ENCODE measurements around the gene SPATS2L. TPM values are rescaled to one million over a fixed set of nuclear protein-coding genes. Genes with fewer than 3 reads are reported as not detected.

Gene SPATS2L
- total RNA-seq, 1 donor from 2014 or later = 92.7 TPM

DNA sequence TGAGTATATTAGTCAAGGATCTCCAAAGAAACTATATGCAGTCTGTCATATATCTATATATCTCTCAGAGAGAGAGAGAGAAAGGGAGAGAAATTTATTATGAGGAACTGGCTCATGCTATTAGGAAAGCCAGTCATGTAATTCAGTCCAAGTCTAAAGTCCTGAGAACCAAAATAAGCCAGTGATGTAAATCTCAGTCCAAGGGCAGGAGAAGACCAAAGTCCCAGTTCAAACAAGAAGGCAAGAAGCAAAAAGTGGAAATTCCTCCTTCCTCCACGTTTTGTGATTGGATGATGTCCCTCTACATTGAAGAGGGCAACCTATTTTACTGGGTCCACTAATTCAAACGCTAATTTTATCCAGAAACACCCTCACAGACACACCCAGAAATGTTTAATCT is 34.2 kb upstream of the SPATS2L start:
- ATAC-seq (no peak), DNase-seq (no peak)
- no peak overlapping the region for H3K4me3 ChIP-seq
- H3K27me3 ChIP-seq = no peaks in the 10 kb centered on the region
- H3K4me1 ChIP-seq = no peaks in the 10 kb centered on the region
- TF ChIP-seq CTCF (IDR thresholded peaks at IDR 0.05) = no peak
- intact Hi-C loops (cut with DNase I) = no loop called here
- H3K36me3 ChIP-seq = no peaks in the 10 kb centered on the region
- no peaks in the 10 kb centered on the region for H3K9me3 ChIP-seq
- no peak overlapping the region for H3K27ac ChIP-seq

DNA sequence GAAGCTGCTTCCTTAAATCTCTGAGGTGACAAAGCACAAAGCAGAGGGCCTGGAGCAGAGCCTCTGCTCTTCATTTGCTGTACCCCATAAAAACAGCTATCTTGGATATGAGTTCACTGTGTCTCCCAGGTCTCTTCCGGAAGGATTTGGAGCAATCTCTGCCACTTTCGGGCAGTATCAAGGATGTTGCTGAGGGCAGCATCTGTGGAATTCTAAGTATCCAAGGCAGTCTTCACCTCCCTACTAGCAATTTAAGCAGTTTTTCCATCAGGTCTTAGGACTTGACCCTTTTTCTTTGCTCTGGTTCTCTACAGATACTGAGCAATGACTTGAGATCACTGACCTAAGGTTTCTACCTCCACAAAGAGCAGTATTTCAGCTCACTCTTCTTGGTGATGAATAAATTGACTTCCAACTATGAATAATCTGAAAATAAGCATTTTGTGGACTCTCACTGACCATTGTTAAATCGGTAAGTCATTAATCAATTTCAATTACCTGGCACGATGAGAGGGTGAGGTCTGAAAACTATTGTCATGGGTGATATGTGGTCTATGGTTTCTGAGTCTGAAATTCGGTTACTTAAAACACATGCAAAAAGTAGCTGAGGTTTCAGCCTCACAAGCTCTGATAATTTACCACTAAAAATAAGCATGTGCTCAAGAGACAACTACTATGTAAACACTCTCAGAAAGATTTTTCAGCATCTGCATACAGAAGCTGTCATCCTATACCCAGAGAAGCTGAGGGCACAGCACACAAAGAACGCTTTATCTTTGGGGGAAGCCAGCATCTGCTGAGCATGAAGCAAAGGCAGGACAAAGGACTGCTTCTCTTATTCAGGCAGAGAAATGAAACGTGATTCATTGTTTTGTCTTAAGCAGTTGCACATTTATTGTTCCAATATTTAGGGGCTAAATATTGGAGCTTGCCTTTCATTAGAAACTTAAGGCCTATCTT is 32.1 kb upstream of the SPATS2L start:
- H3K4me1 ChIP-seq = no peaks in the 10 kb centered on the region
- H3K27ac ChIP-seq = no peak overlapping the region
- H3K4me3 ChIP-seq = no peak overlapping the region
- H3K36me3 ChIP-seq = no peaks in the 10 kb centered on the region
- H3K9me3 ChIP-seq = no peaks in the 10 kb centered on the region
- TF ChIP-seq CTCF (IDR thresholded peaks at IDR 0.05) = no peak
- DNase-seq (no peak), ATAC-seq (no peak)
- intact Hi-C loops (cut with DNase I) = no loop called here
- no peaks in the 10 kb centered on the region for H3K27me3 ChIP-seq

- DNase-seq = no peak
- H3K4me1 ChIP-seq = no peaks in the 10 kb centered on the region
Observed at GRCh38 chr2:200275295-200276013, 31.0 kb upstream of the SPATS2L start.

DNA sequence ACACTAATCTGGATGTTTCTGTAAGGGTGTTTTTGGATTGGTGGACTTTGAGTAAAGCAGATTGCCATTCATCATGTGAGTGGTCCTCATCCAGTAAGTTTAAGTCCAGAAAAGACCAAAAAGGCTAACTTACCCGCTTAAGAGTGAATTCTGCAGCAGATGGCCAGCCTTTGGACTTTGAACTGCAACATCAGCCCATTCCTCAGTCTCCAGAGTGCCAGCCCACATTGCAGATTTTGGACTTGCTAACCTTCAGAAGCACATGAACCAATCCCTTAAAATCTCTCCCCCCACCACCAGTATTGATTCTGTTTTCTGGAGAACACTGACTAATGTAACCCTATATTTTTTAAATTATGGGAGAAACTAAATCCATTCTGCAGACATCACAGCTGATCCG is 30.0 kb upstream of the SPATS2L start:
- no peaks in the 10 kb centered on the region for H3K27me3 ChIP-seq
- no peaks in the 10 kb centered on the region for H3K36me3 ChIP-seq
- ATAC-seq (no peak), DNase-seq (no peak)
- no peak overlapping the region for H3K4me3 ChIP-seq
- no peak for TF ChIP-seq CTCF (IDR thresholded peaks at IDR 0.05)
- no peaks in the 10 kb centered on the region for H3K9me3 ChIP-seq
- no peak overlapping the region for H3K27ac ChIP-seq
- H3K4me1 ChIP-seq = no peaks in the 10 kb centered on the region
- intact Hi-C loops (cut with DNase I) = no loop called here

More at GRCh38 chr2:200275295-200276013, 31.0 kb upstream of the SPATS2L start:
- Histone ChIP-seq H3K9me3 (no peaks in the 10 kb centered on the region), H3K27me3 (no peaks in the 10 kb centered on the region), H3K4me3 (no peak overlapping the region), H3K27ac (no peak overlapping the region), H3K36me3 (no peaks in the 10 kb centered on the region)
- intact Hi-C loops (cut with DNase I) = no loop called here
- no peak for TF ChIP-seq CTCF (IDR thresholded peaks at IDR 0.05)
- ATAC-seq = no peak

GRCh38 chr2:200278694-200279316 is 27.7 kb upstream of the SPATS2L start:
- DNase-seq = no peak
- H3K36me3 ChIP-seq = no peaks in the 10 kb centered on the region
- no peak overlapping the region for H3K4me3 ChIP-seq
- intact Hi-C loops (cut with DNase I) = no loop called here
- H3K27me3 ChIP-seq = no peaks in the 10 kb centered on the region
- H3K4me1 ChIP-seq = no peaks in the 10 kb centered on the region
- no peak overlapping the region for H3K27ac ChIP-seq
- no peak for TF ChIP-seq CTCF (IDR thresholded peaks at IDR 0.05)
- ATAC-seq = no peak
- H3K9me3 ChIP-seq = no peaks in the 10 kb centered on the region
